ENCODE data around the gene C1QTNF3.

Gene C1QTNF3

GRCh38 chr5:33969572-33970452 lies 73.2 kb downstream of the C1QTNF3 start:
- H3K4me1 Mint-ChIP-seq: peaks cover 20% of the 10 kb centered on the region
- no peaks in the 10 kb centered on the region for H3K9me3 Mint-ChIP-seq
- DNase-seq (peak in 1 of 2 donors; percentile 5), ATAC-seq (peak; percentile 80)
- H3K27me3 Mint-ChIP-seq: no peaks in the 10 kb centered on the region
- no peak overlapping the region for H3K27ac Mint-ChIP-seq
- no peak overlapping the region for H3K4me3 Mint-ChIP-seq

- DNase-seq (no peak), ATAC-seq (no peak)
- no peaks in the 10 kb centered on the region for H3K9me3 Mint-ChIP-seq
- H3K27ac Mint-ChIP-seq: no peak overlapping the region
- H3K27me3 Mint-ChIP-seq: no peaks in the 10 kb centered on the region
- H3K4me3 Mint-ChIP-seq: no peak overlapping the region
- peaks cover 17% of the 10 kb centered on the region for H3K4me1 Mint-ChIP-seq
Observed at GRCh38 chr5:33968211-33969005, 74.6 kb downstream of the C1QTNF3 start.

All from stimulated activated naive CD8-positive, alpha-beta T cell treated with anti-CD3 and anti-CD28 coated beads, Interleukin-15, amount 100 ng/mL, for 72 hours (primary cell).